ENCODE results near the gene FBLN2.
A peak's percentile ranks its signal among the peaks of the same experiment; 100 is the strongest.

The FBLN2 gene

GRCh38 chr3:13624021-13624420 is 75.1 kb downstream of the FBLN2 start:
- no peak for DNase-seq (ENCODE audit: low spot score)

GRCh38 chr3:13624671-13625125 is 75.8 kb downstream of the FBLN2 start:
- DNase-seq (ENCODE audit: low spot score), result no peak

- DNase-seq (ENCODE audit: low spot score), result no peak
These were observed 77.5 kb downstream of the FBLN2 start for GRCh38 chr3:13626396-13626795.

DNA sequence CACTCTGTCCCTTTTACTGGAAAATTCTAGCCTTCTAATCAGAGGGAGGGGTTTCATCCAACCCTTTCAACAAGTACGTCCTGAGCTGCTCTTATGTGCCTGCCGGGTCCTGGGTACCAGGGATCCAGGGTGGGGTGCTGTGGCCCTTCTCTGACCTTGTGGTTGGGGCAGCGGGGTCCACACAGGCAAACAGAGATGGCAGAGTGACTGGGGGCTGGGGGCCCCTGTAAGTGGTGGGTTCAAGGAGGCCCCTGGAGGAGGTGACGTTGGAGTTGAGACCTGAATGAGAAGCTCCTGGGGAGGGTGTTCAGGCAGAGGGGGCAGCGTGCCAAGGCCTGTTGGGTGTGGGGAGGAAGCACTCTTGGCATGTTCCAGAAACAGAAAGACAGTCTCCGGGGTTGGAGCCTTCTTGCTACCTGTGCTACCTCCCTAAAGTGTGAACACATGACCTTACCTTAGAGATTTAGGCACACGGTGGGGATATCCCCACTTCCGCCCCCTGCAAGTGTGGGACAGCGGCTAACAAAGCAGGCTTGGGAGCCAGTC is 78.1 kb downstream of the FBLN2 start:
- no peak for DNase-seq (ENCODE audit: low spot score)

DNA sequence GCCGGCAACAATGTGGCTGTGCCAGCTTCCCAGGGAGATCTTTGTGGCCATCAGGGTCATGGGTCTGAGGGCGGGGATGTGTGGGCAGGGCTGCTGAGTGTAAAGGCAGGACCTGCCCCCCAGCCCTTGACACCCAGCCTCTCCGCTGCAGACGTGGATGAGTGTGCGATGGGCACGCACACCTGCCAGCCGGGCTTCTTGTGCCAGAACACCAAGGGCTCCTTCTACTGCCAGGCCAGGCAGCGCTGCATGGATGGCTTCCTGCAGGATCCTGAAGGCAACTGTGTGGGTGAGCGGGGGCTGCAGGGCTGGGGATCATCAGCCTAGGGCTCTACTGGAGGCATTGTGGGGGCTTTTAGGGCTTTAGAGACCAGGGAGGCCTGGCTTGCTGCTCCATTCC is 78.8 kb downstream of the FBLN2 start:
- DNase-seq (ENCODE audit: low spot score), result no peak

- DNase-seq (ENCODE audit: low spot score), result no peak
These were observed 79.5 kb downstream of the FBLN2 start for GRCh38 chr3:13628432-13628831.

GRCh38 chr3:13628841-13629551 is 80.1 kb downstream of the FBLN2 start:
- DNase-seq (ENCODE audit: low spot score), result no peak

DNA sequence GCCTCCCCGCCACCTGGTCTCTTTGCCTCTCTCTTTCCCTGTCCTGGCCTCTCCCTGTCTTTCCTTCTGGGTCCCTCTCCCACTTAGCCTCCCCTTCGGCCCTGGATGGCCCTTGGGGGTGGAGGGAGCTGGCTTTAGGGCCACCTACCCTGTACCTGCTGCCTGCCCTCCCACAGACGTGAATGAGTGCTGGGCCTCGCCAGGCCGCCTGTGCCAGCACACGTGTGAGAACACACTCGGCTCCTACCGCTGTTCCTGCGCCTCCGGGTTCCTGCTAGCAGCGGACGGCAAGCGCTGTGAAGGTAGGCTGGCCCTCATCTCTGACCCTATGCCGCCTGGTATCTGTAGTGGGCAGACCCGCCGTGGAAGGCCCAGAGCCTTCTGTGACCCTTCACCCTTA is 80.7 kb downstream of the FBLN2 start:
- no peak for DNase-seq (ENCODE audit: low spot score)

DNA sequence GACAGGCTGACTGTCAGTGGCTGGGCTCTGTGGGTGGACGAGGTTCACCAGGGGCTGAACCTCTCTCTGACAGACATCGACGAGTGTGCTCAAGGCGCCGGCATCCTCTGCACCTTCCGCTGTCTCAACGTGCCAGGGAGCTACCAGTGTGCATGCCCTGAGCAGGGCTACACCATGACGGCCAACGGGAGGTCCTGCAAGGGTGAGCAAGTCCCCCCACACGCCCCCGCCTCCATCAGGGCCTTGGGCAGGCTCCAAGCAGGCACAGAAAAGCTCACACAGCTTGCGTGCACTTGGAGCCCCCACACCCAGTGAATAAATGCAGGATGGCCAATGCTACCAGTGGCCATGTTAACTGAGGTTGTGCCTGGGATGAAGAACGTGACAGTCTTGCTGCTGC is 82.3 kb downstream of the FBLN2 start:
- DNase-seq (ENCODE audit: low spot score), result no peak

DNA sequence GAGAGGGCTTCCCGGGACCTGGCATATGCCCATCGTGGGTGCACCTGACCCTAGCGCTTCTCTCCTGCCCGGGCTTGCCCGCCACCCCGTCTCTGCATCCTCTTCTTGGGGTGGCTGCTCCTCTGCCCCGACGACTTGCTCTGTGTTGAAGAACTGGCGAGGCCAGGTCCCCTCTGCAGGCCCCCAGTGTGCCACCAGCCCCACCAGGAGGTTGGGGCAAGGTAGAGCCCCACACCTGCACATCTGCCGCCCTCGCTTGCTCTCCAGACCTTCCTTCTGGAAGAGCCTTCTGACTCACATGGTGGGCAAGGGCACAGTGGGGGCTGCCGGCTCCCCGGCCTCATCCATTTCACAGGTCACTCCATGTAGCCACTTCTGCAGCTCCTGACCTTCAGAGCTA is 84.3 kb downstream of the FBLN2 start:
- DNase-seq (ENCODE audit: low spot score), result no peak

DNA sequence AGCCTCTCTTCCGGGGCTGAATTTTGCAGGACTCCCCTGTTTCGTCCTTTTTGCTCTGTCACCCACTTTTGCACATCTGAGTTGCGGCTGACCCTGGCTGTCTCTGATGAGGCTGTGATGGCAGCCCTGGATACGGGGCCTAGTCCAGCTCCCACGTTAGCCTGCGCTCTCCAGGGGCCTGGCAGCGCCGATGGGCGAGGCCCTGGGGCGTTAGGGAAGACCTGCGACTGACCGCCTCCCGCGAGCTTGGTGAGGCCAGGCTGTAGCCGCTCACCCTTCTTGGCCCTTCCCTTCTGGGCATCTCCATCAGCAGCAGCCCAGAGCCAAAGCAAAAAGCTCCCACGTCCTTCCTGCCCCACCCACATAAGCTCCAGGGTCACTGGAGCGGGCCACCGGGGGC is 85.2 kb downstream of the FBLN2 start:
- no peak for DNase-seq (ENCODE audit: low spot score)

DNA sequence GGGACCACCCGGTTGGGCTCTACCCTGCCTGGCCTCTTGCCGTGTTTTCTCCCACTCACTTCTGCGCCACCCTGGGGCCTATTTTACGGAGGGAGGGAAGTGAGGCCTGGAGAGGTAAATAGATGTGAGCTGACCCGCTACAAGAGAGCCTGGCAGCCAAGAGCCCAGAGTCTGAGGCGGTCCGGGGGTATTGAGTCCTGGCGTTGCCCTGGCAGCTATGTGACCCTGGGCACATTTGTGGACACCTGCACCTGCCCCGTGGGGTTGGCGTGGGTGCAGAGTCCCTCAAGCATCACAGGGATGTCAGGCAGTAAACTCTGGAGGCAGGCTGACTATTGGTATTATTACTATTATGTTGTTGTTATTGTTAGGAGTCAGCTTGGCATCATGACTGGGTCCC is 85.7 kb downstream of the FBLN2 start:
- DNase-seq (ENCODE audit: low spot score), result no peak

DNA sequence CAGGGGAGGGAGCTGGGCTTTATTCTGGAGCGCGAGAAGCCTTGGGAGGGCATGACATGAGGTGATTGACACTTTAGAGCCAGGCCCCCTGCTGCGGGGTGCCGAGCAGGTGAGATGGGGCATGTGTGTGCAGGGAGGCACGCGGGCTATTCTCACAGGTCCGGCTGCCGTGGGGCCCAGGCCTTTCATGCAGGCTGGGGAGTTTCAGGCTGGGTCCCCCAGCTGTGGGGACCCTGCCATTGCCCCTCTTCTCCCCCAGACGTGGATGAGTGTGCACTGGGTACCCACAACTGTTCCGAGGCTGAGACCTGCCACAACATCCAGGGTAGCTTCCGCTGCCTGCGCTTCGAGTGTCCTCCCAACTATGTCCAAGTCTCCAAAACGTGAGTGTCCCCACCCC is 87.3 kb downstream of the FBLN2 start:
- DNase-seq (ENCODE audit: low spot score), result no peak

DNA sequence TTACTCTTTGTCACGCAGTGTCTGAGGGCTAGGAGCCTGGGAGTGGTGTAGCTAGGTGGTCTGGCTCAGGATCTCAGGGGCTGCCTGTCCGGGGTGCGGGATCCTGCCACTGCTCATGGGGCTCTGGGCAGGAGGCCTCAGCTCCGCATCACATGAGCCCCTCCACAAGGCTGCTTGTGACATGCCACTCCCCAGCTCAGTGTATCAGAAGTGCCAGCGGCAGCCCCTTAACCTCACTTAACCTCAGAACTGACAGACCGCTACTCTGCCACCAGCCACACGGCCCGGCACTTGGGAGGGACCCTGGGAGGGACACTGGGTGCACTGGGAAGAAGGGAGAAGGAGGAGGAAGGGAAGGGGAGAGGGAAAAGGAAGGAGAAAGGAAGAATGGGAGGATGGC is 87.9 kb downstream of the FBLN2 start:
- DNase-seq (ENCODE audit: low spot score), result no peak

- DNase-seq (ENCODE audit: low spot score), result no peak
These were observed 88.5 kb downstream of the FBLN2 start for GRCh38 chr3:13637311-13637891.

- no peak for DNase-seq (ENCODE audit: low spot score)
These were observed 89.0 kb downstream of the FBLN2 start for GRCh38 chr3:13637953-13638352.

- DNase-seq (ENCODE audit: low spot score), result no peak
These were observed 90.0 kb downstream of the FBLN2 start for GRCh38 chr3:13638927-13639326.

- DNase-seq (ENCODE audit: low spot score), result peak; percentile 54
These were observed 93.7 kb downstream of the FBLN2 start for GRCh38 chr3:13642597-13642996.

DNA sequence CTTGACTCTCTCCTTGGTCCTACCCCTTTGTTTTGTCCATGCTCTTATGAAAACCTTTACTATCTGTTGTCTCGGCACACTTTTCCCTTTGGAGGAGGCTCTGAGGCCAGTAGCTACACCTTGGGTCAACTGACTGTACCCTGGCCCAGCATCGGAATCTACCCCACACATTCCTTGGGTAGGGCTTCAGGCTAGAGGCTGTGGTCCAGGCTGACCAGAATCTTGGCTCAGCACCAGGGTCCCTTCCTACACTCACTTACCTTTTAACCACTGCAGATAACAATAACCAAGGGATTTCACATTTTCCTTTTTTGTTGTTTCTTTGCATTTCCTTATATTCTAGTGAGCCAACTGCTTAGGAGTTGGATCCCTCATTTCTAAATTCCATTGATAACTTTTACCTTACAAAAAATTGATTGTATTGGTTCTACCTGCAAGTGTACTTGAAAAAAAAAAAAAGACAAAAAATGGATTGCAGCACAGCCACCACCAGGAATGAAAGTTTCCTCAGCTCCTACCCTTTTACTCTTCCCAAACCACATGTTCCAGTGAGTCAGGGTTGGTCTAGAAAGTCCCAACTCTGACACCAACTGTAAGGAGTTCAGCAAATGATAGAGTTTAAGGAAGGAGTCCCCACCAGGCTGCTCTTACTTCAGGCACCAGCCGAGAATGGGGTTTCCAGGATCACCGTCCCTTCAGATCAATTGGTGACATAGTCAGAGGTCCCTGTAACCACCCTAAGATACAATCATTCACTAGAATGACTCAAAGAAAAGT is 95.6 kb downstream of the FBLN2 start:
- peak; percentile 60 for DNase-seq (ENCODE audit: low spot score)

- no peak for DNase-seq (ENCODE audit: low spot score)
These were observed 97.1 kb downstream of the FBLN2 start for GRCh38 chr3:13645801-13646637.

DNA sequence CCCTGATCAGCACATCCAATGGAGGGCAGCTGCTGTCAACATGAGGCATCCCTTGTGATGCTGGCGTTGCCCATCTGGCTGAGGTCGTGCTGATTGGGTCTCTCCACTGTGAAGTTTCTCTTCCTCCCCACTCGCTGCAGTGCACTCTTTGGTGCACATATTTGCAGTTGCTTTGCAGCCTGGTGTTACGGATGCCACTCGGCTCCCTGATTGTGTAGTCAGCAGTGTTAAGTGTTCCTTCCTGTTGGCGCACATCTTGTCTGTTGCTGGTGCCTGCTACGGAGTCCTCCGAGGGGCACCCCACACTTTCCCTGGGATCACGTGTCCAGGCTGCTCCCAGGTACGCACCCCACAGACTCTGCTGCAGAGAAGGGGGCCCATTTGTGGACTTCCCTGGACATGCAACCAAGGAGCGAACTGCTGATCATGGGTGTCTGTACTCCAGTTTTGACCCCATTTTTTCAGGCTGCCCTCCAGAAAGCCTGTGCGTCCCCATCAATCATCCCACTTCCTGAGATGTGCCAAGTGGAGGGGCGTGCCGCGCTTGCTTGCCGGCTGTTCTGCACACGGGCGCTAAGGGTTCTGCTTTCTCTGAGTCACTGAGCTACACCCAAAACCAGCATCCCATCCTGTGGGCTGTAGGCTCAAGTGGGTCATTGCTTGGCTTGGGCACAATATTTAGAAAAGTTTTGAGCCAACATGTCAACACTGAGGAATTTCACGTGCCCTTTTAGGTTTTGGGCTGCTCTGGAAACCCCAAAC is 98.6 kb downstream of the FBLN2 start:
- peak; percentile 82 for DNase-seq (ENCODE audit: low spot score)

Data from AG08396 (cell line).